ENCODE data around the gene CYTH1. TPM values are rescaled to one million over a fixed set of nuclear protein-coding genes. Genes with fewer than 3 reads are reported as not detected.

Gene CYTH1
- total RNA-seq, 1 experiment from 2014 or later, result 34.3 TPM

DNA sequence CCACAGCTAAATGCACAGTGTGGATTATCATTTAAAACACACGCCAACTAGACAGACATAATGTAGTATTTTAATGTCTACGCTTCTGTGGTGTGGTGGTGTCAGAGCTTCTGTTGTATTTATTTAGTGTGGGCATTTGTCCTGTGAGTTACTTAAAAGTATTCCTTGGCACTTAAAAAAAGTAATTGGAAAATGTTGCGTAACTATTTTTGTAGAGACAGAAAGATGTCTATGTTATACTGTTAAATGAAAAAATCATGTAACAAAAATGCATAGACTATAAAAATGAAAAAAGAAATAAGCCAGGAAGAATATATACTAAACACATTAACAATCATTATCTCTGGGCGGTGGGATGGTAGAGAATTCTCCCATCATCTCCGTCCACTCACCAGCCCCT lies 39.2 kb downstream of the CYTH1 start:
- H3K4me1 ChIP-seq (ENCODE audit: control insufficient read depth in 1 of 2, insufficient read depth in 2 of 2, low read length in 2 of 2), result peaks cover 8 to 14% of the 10 kb centered on the region in 2 experiments; a peak in 3 of 4 replicates
- no TSS peak for BruUV-seq (replicated peaks)
- H2AFZ ChIP-seq (ENCODE audit: low read depth, low read length, poor library complexity, severe bottlenecking), result no peak overlapping the region
- H4K20me1 ChIP-seq (ENCODE audit: insufficient read depth), result no peaks in the 10 kb centered on the region
- no peak overlapping the region for H3K27ac ChIP-seq (ENCODE audit: low read depth, low read length)
- ATAC-seq, result no peak
- no peak overlapping the region for H3K4me2 ChIP-seq (ENCODE audit: low read length)
- no peak for DNase-seq (ENCODE audit: low read depth, low spot score)
- no peak for TF ChIP-seq CEBPB (IDR thresholded peaks at IDR 0.05; ENCODE audit: low read depth)
- TF ChIP-seq EGR1 (IDR thresholded peaks at IDR 0.05; ENCODE audit: low read depth), result no peak
- TF ChIP-seq SIN3A (IDR thresholded peaks at IDR 0.05; ENCODE audit: low read depth), result no peak
- no peak for TF ChIP-seq JUND (IDR thresholded peaks at IDR 0.05)
- no peak for TF ChIP-seq SRF (IDR thresholded peaks at IDR 0.05; ENCODE audit: low read depth)
- no peak for TF ChIP-seq ELF1 (IDR thresholded peaks at IDR 0.05; ENCODE audit: borderline replicate concordance, low read depth)
- TF ChIP-seq CBX3 (IDR thresholded peaks at IDR 0.05; ENCODE audit: low read depth), result no peak
- no peak for TF ChIP-seq POLR2A (IDR thresholded peaks at IDR 0.05; ENCODE audit: borderline replicate concordance, extremely low read depth, insufficient read depth, insufficient read length)
- no peak for TF ChIP-seq POLR2AphosphoS5 (IDR thresholded peaks at IDR 0.05; ENCODE audit: low read depth, low read length)
- no peak for TF ChIP-seq FOSL1 (IDR thresholded peaks at IDR 0.05; ENCODE audit: low read depth)
- no peak for TF ChIP-seq YY1 (IDR thresholded peaks at IDR 0.05; ENCODE audit: extremely low read depth, insufficient replicate concordance, low read depth, low read length)
- TF ChIP-seq, protein P1, sequence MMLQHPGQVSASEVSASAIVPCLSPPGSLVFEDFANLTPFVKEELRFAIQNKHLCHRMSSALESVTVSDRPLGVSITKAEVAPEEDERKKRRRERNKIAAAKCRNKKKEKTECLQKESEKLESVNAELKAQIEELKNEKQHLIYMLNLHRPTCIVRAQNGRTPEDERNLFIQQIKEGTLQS (IDR thresholded peaks at IDR 0.05), result no peak
- no peak for TF ChIP-seq ZNF274 (IDR thresholded peaks at IDR 0.05; ENCODE audit: low read depth, low read length)
- TF ChIP-seq TCF7L2 (IDR thresholded peaks at IDR 0.05; ENCODE audit: borderline replicate concordance, extremely low read depth, insufficient read depth, insufficient read length), result no peak
- TF ChIP-seq RAD21 (IDR thresholded peaks at IDR 0.05; ENCODE audit: low read depth), result no peak
- TF ChIP-seq, protein P2, sequence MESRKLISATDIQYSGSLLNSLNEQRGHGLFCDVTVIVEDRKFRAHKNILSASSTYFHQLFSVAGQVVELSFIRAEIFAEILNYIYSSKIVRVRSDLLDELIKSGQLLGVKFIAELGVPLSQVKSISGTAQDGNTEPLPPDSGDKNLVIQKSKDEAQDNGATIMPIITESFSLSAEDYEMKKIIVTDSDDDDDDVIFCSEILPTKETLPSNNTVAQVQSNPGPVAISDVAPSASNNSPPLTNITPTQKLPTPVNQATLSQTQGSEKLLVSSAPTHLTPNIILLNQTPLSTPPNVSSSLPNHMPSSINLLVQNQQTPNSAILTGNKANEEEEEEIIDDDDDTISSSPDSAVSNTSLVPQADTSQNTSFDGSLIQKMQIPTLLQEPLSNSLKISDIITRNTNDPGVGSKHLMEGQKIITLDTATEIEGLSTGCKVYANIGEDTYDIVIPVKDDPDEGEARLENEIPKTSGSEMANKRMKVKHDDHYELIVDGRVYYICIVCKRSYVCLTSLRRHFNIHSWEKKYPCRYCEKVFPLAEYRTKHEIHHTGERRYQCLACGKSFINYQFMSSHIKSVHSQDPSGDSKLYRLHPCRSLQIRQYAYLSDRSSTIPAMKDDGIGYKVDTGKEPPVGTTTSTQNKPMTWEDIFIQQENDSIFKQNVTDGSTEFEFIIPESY (IDR thresholded peaks at IDR 0.05; ENCODE audit: extremely low read depth, insufficient replicate concordance, low read length), result no peak
- TF ChIP-seq EZH2phosphoT487 (IDR thresholded peaks at IDR 0.05; ENCODE audit: borderline replicate concordance), result no peak
- ChIA-PET CTCF (interaction anchor here (1.2 to 1.3 kb wide), 2 partner anchors 26 to 246 kb away, joined by 3 to 5 read pairs; no protein-coding TSS in a partner anchor), RAD21 (ENCODE audit: low non-redundant PET in 1 of 2, low total read pairs in 2 of 2, uncharacterized antibody in 2 of 2, unreplicated experiment in 2 of 2) (no interaction called here), POLR2A (no interaction called here)
- no peak overlapping the region for H3K4me3 ChIP-seq (replicated peaks in 1 of 2; ENCODE audit: low read depth in 1 of 2, low read length in 2 of 2)
- no peak overlapping the region for H3K9ac ChIP-seq (ENCODE audit: low read length)
- intact Hi-C loops (cut with micrococcal nuclease), result no loop called here
- H3K79me2 ChIP-seq (ENCODE audit: insufficient read depth, low read length), result peaks cover 25% of the 10 kb centered on the region
- H3K36me3 ChIP-seq (ENCODE audit: control insufficient read depth in 1 of 2, insufficient read depth in 2 of 2, low read length in 2 of 2), result no peaks in the 10 kb centered on the region
- H3K9me3 ChIP-seq (ENCODE audit: control insufficient read depth in 1 of 2, insufficient read depth in 1 of 2, low read depth in 1 of 2, low read length in 2 of 2), result no peaks in the 10 kb centered on the region
- no peaks in the 10 kb centered on the region for H3K27me3 ChIP-seq (ENCODE audit: insufficient read depth, low read length)
- no peaks in the 10 kb centered on the region for H3K9me2 ChIP-seq (ENCODE audit: insufficient read depth)

Data from HCT116 (cell line).